ENCODE measurements around the gene STIM2. TPM values are rescaled to one million over a fixed set of nuclear protein-coding genes. Genes with fewer than 3 reads are reported as not detected.

The STIM2 gene
- total and polyA plus RNA-seq, 2 of the 4 experiments (the other 2 are of a cell fraction), result 16.1 to 27.6 TPM

- DNase-seq (no peak), ATAC-seq (ENCODE audit: low read depth) (no peak)
- no peaks in the 10 kb centered on the region for H3K36me3 ChIP-seq (ENCODE audit: control insufficient read depth, insufficient read depth, low read length)
- H3K23ac ChIP-seq (ENCODE audit: low read depth, low read length), result no peak overlapping the region
- intact Hi-C loops (cut with micrococcal nuclease) (no loop called here), dilution Hi-C loops (cut with HindIII; ENCODE audit: low sequenced_read_pairs, unreplicated experiment) (no loop called here), in situ Hi-C loops (cut with MboI; ENCODE audit: low sequenced_read_pairs) (no loop called here)
- H3K27me3 ChIP-seq (ENCODE audit: control insufficient read depth, insufficient read depth, low read length), result no peaks in the 10 kb centered on the region
- H3K4ac ChIP-seq (ENCODE audit: low read depth, low read length), result no peak overlapping the region
- H4K20me1 ChIP-seq (ENCODE audit: insufficient read depth, low read length), result no peaks in the 10 kb centered on the region
- CTCF ChIA-PET, result no interaction called here
- no peaks in the 10 kb centered on the region for H3K4me1 ChIP-seq (ENCODE audit: control insufficient read depth, insufficient read depth, low read length)
- H4K91ac ChIP-seq (ENCODE audit: insufficient read depth, low read depth, low read length), result no peak overlapping the region
- H2AK9ac ChIP-seq (replicated peaks; ENCODE audit: low read depth, low read length, poor library complexity), result no peak overlapping the region
- H4K8ac ChIP-seq (ENCODE audit: low read depth in 2 of 2, low read length in 2 of 2), result no peak overlapping the region
- no peak overlapping the region for H3K9ac ChIP-seq (ENCODE audit: low read depth, low read length)
- no peaks in the 10 kb centered on the region for H3K79me1 ChIP-seq (ENCODE audit: low read depth in 1 of 2, low read length in 2 of 2)
- TF ChIP-seq RFX5 (IDR thresholded peaks at IDR 0.05; ENCODE audit: low read depth, low read length) (no peak), RCOR1 (IDR thresholded peaks at IDR 0.05; ENCODE audit: insufficient replicate concordance, low read length) (no peak), RAD21 (IDR thresholded peaks at IDR 0.05; ENCODE audit: low read length) (no peak), NFE2L2 (IDR thresholded peaks at IDR 0.05; ENCODE audit: low read depth, low read length) (no peak), USF2 (IDR thresholded peaks at IDR 0.05; ENCODE audit: low read depth, low read length) (no peak), FOS (IDR thresholded peaks at IDR 0.05; ENCODE audit: low read depth, low read length) (no peak), MXI1 (IDR thresholded peaks at IDR 0.05; ENCODE audit: borderline replicate concordance, low read depth, low read length) (no peak), CHD1 (IDR thresholded peaks at IDR 0.05; ENCODE audit: low read depth, low read length) (no peak), SMC3 (IDR thresholded peaks at IDR 0.05; ENCODE audit: low read depth, low read length) (no peak)
- TF ChIP-seq, protein P1, sequence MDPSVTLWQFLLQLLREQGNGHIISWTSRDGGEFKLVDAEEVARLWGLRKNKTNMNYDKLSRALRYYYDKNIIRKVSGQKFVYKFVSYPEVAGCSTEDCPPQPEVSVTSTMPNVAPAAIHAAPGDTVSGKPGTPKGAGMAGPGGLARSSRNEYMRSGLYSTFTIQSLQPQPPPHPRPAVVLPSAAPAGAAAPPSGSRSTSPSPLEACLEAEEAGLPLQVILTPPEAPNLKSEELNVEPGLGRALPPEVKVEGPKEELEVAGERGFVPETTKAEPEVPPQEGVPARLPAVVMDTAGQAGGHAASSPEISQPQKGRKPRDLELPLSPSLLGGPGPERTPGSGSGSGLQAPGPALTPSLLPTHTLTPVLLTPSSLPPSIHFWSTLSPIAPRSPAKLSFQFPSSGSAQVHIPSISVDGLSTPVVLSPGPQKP (IDR thresholded peaks at IDR 0.05; ENCODE audit: borderline replicate concordance, low read depth, low read length), result no peak
- H2BK120ac ChIP-seq (ENCODE audit: low read depth, low read length), result no peak overlapping the region
- no peak overlapping the region for H2BK5ac ChIP-seq (ENCODE audit: low read depth, low read length, poor library complexity, severe bottlenecking)
- no peaks in the 10 kb centered on the region for H3K9me1 ChIP-seq (ENCODE audit: insufficient read depth, low read length)
- H3K4me2 ChIP-seq (ENCODE audit: low read depth, low read length), result no peak overlapping the region
- POLR2A ChIA-PET (ENCODE audit: unreplicated experiment), result no interaction called here
- H4K5ac ChIP-seq (ENCODE audit: low read depth, low read length), result no peak overlapping the region
- no peak overlapping the region for H3K18ac ChIP-seq (ENCODE audit: low read depth, low read length)
- no TSS peak for BruUV-seq (replicated peaks)
- H2AK5ac ChIP-seq (ENCODE audit: low read depth, low read length), result no peak overlapping the region
- H3K14ac ChIP-seq (replicated peaks; ENCODE audit: low read depth, low read length), result no peak overlapping the region
- no peak overlapping the region for H3K56ac ChIP-seq (ENCODE audit: extremely low read depth, insufficient read depth, low read length)
- H2AFZ ChIP-seq (replicated peaks; ENCODE audit: low read length, poor library complexity), result no peak overlapping the region
- H3K27ac ChIP-seq (ENCODE audit: insufficient read depth, low read length), result no peak overlapping the region
- no peak overlapping the region for H2BK15ac ChIP-seq (ENCODE audit: low read depth, low read length)
- no peak overlapping the region for H3K4me3 ChIP-seq (ENCODE audit: insufficient read depth, low read depth, low read length)
- H3K9me3 ChIP-seq (ENCODE audit: control insufficient read depth, insufficient read depth, low read length), result no peaks in the 10 kb centered on the region; the same call in 1 of the 2 replicates
- H2BK20ac ChIP-seq (ENCODE audit: low read depth, low read length), result no peak overlapping the region
- no CpG with 5 or more reads among the region's 6 CpGs for WGBS, 2 experiments (ENCODE audit: extremely low coverage in 2 of 2, insufficient read length in 1 of 2)
Measured at GRCh38 chr4:26827798-26828197, 32.8 kb upstream of the STIM2 start.
